ENCODE data around the gene SYNC.
"Not testable (repeated sequence)": the region's sequence is repeated elsewhere in the genome, so short reads cannot be mapped to it uniquely, and the experiment has no call there.

The SYNC gene

GRCh38 chr1:32693455-32694174, 9.0 kb downstream of the SYNC start:
- no peak for DNase-seq

- no peak for DNase-seq
Observed at GRCh38 chr1:32686387-32686786, 16.2 kb downstream of the SYNC start.

GRCh38 chr1:32685498-32685897, 17.1 kb downstream of the SYNC start:
- no peak for DNase-seq

GRCh38 chr1:32684167-32684811, 18.3 kb downstream of the SYNC start:
- DNase-seq, result no peak

- DNase-seq, result no peak
Observed at GRCh38 chr1:32683397-32683796, 19.2 kb downstream of the SYNC start.

- DNase-seq, result no peak
Observed at GRCh38 chr1:32681999-32682398, 20.6 kb downstream of the SYNC start.

GRCh38 chr1:32681509-32681908, 21.1 kb downstream of the SYNC start:
- DNase-seq, result no peak

- DNase-seq, result no peak
Observed at GRCh38 chr1:32680642-32681041, 21.9 kb downstream of the SYNC start.

- DNase-seq, result not testable (repeated sequence)
Observed at GRCh38 chr1:32679993-32680392, 22.6 kb downstream of the SYNC start.

- DNase-seq, result no peak
Observed at GRCh38 chr1:32676945-32677344, 25.6 kb downstream of the SYNC start.

- not testable (repeated sequence) for DNase-seq
Observed at GRCh38 chr1:32668716-32669115, 33.9 kb downstream of the SYNC start.

GRCh38 chr1:32666901-32667566, 35.5 kb downstream of the SYNC start:
- DNase-seq, result no peak

GRCh38 chr1:32665915-32666314, 36.7 kb downstream of the SYNC start:
- no peak for DNase-seq

- no peak for DNase-seq
Observed at GRCh38 chr1:32659581-32659980, 43.0 kb downstream of the SYNC start.

GRCh38 chr1:32652244-32652962, 50.2 kb downstream of the SYNC start:
- no peak for DNase-seq

GRCh38 chr1:32651461-32652073, 51.0 kb downstream of the SYNC start:
- no peak for DNase-seq

GRCh38 chr1:32650752-32651460, 51.7 kb downstream of the SYNC start, which contains the start of gene RBBP4:
RBBP4 (plus strand) TSS chr1:32651208; CDS start chr1:32651307, 99 bp downstream.
- peak; percentile 99 for DNase-seq

GRCh38 chr1:32650248-32650751, 52.3 kb downstream of the SYNC start, which contains the start of gene ZBTB8OS:
ZBTB8OS (minus strand) TSS chr1:32650550; CDS start chr1:32650529, 21 bp downstream.
- DNase-seq, result peak; percentile 91

- no peak for DNase-seq
Observed at GRCh38 chr1:32647308-32648134, 55.0 kb downstream of the SYNC start.

GRCh38 chr1:32644426-32644825, 58.1 kb downstream of the SYNC start:
- no peak for DNase-seq

GRCh38 chr1:32642292-32642827, 60.2 kb downstream of the SYNC start:
- DNase-seq, result not testable (repeated sequence)
